Neural progenitor cell (in vitro differentiated cells): Measurements from ENCODE around the gene RASGRF1. TPM values are rescaled to one million over a fixed set of nuclear protein-coding genes. Genes with fewer than 3 reads are reported as not detected.
A peak's percentile ranks its signal among the peaks of the same experiment; 100 is the strongest.

Experiments
- DNase-seq: peaks from one replicate; pipeline ENCODE4 v3.0.0-alpha.2; 2016; ENCODE audit warnings: low spot score
- H2AFZ ChIP-seq: fragments of 200-600 bp; sonication (generic); replicated peaks from 2 replicates; pipeline ENCODE4 v1.6.1; 2016; ENCODE audit warnings: antibody characterized with exemption
- H3F3A ChIP-seq: fragments of 200-600 bp; sonication (generic); 2 replicates; pipeline ENCODE4 v1.6.1; 2016; ENCODE audit warnings: antibody characterized with exemption, low read depth
- H3K27ac ChIP-seq: fragments of 200-600 bp; sonication (generic); 2 replicates; pipeline ENCODE4 v1.5.1; 2016; ENCODE audit warnings: mild to moderate bottlenecking
- H3K27me3 ChIP-seq: fragments of 200-600 bp; sonication (generic); 2 replicates; pipeline ENCODE4 v1.6.1; 2016; ENCODE audit warnings: mild to moderate bottlenecking, moderate library complexity
- H3K36me3 ChIP-seq: fragments of 200-600 bp; sonication (generic); 2 replicates; pipeline ENCODE4 v1.5.1; 2016
- H3K4me1 ChIP-seq: fragments of 200-600 bp; sonication (generic); 2 replicates; pipeline ENCODE4 v1.6.1; 2016; ENCODE audit warnings: mixed run types
- H3K4me2 ChIP-seq: fragments of 200-600 bp; sonication (generic); 2 replicates; pipeline ENCODE4 v1.6.1; 2016
- H3K4me3 ChIP-seq: fragments of 200-600 bp; sonication (generic); 2 replicates; pipeline ENCODE4 v1.5.1; 2016
- H3K79me2 ChIP-seq: fragments of 200-600 bp; sonication (generic); 2 replicates; pipeline ENCODE4 v1.6.1; 2016; ENCODE audit warnings: low read depth
- H3K9ac ChIP-seq: fragments of 200-600 bp; sonication (generic); 2 replicates; pipeline ENCODE4 v1.6.1; 2016
- H3K9me3 ChIP-seq: fragments of 200-600 bp; sonication (generic); 2 replicates; pipeline ENCODE4 v1.5.1; 2016; ENCODE audit warnings: low read depth
- H4K20me1 ChIP-seq: fragments of 200-600 bp; sonication (generic); 2 replicates; pipeline ENCODE4 v1.6.1; 2016; ENCODE audit warnings: low read depth
- H3K27ac Mint-ChIP-seq: 3 replicates; pipeline ENCODE4 v1.8.0; 2021; ENCODE audit warnings: mixed read lengths
- H3K27me3 Mint-ChIP-seq: 2 replicates; pipeline ENCODE4 v1.8.0; 2022; ENCODE audit warnings: low read depth, mild to moderate bottlenecking, inconsistent platforms, moderate library complexity, mixed read lengths; ENCODE audit not compliant: insufficient read depth
- H3K36me3 Mint-ChIP-seq: 3 replicates; pipeline ENCODE4 v1.8.0; 2021; ENCODE audit warnings: mixed read lengths
- H3K4me1 Mint-ChIP-seq: 3 replicates; pipeline ENCODE4 v1.8.0; 2021; ENCODE audit warnings: mixed read lengths
- H3K4me3 Mint-ChIP-seq: 3 replicates; pipeline ENCODE4 v1.8.0; 2021; ENCODE audit warnings: mild to moderate bottlenecking, moderate library complexity, mixed read lengths
- H3K9me3 Mint-ChIP-seq: 3 replicates; pipeline ENCODE4 v1.8.0; 2020; ENCODE audit warnings: mixed read lengths
- EZH2 ChIP-seq: fragments of 200-600 bp; sonication (generic); IDR thresholded peaks from 2 replicates; pipeline ENCODE4 v1.6.1; 2017; ENCODE audit warnings: antibody characterized with exemption, mild to moderate bottlenecking, moderate library complexity
- EZH2phosphoT487 ChIP-seq: fragments of 200-600 bp; sonication (generic); IDR thresholded peaks from 2 replicates; pipeline ENCODE4 v1.6.1; 2017; ENCODE audit warnings: antibody characterized with exemption
- total RNA-seq: library from RNA; depleted of rRNA; stranded (reverse); fragments of >200 nt; gene quantifications from 2 replicates; pipeline ENCODE4 v1.2.3, GENCODE V29; 2015; ENCODE audit warnings: low replicate concordance
- TF ChIP-seq, protein P1 (sequence below): fragments of 200-600 bp; sonication (generic); IDR thresholded peaks from 2 replicates; pipeline ENCODE4 v1.5.1; 2017; ENCODE audit warnings: antibody characterized with exemption, mild to moderate bottlenecking

Gene RASGRF1
- total RNA-seq, 1 donor from 2014 or later, result 0.22 TPM

DNA sequence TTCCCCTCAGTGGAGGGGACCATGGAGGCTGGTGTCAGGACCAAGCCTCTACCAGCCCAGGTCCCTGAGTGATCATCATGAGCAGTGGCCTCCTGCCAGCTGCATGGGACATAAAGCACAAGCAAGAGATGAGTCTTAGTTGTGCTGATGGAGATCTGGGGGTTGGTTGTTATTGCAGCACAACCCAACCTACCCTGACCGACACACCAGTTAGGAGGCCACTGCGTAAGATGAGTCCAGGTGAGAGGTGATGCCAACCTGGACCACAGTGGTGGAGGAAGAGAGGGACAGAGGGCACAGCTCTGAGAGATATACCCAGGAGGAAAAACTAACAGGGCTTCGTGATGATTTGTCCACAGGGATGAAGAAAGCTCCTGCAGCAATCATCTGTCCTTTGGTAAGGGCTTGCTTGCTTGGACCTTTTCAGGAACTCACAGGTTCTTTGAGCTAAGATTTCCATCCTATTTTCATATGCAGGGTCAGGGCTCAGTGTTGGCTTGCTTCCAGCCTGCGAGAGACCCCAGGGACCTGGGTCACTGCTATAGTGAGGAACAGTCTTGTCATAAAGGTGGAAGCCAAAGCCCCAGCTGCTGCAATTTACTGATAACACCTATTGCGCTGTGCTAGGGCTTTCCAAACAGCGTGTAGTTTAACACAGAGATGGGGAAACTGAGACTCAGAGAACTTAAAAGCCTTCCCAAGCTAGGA, 8.1 kb downstream of the RASGRF1 start:
- TF ChIP-seq EZH2 (no peak), EZH2phosphoT487 (no peak)
- TF ChIP-seq, protein P1, sequence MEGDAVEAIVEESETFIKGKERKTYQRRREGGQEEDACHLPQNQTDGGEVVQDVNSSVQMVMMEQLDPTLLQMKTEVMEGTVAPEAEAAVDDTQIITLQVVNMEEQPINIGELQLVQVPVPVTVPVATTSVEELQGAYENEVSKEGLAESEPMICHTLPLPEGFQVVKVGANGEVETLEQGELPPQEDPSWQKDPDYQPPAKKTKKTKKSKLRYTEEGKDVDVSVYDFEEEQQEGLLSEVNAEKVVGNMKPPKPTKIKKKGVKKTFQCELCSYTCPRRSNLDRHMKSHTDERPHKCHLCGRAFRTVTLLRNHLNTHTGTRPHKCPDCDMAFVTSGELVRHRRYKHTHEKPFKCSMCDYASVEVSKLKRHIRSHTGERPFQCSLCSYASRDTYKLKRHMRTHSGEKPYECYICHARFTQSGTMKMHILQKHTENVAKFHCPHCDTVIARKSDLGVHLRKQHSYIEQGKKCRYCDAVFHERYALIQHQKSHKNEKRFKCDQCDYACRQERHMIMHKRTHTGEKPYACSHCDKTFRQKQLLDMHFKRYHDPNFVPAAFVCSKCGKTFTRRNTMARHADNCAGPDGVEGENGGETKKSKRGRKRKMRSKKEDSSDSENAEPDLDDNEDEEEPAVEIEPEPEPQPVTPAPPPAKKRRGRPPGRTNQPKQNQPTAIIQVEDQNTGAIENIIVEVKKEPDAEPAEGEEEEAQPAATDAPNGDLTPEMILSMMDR, result no peak
- Histone ChIP-seq H3K4me1 (peaks cover 4% of the 10 kb centered on the region), H3K9me3 (no peaks in the 10 kb centered on the region), H3F3A (no peaks in the 10 kb centered on the region), H2AFZ (no peak overlapping the region), H3K9ac (no peak overlapping the region), H3K27me3 (peaks cover 54% of the 10 kb centered on the region), H3K4me2 (no peak overlapping the region), H3K4me3 (no peak overlapping the region), H3K79me2 (no peaks in the 10 kb centered on the region), H3K36me3 (no peaks in the 10 kb centered on the region), H4K20me1 (no peaks in the 10 kb centered on the region), H3K27ac (no peak overlapping the region)
- H3K4me1 Mint-ChIP-seq, result peaks cover 20% of the 10 kb centered on the region
- H3K27ac Mint-ChIP-seq, result no peak overlapping the region
- no peak overlapping the region for H3K4me3 Mint-ChIP-seq
- H3K36me3 Mint-ChIP-seq, result no peaks in the 10 kb centered on the region
- H3K9me3 Mint-ChIP-seq, result peaks cover 7% of the 10 kb centered on the region
- peaks cover 31% of the 10 kb centered on the region for H3K27me3 Mint-ChIP-seq
- DNase-seq, result no peak

DNA sequence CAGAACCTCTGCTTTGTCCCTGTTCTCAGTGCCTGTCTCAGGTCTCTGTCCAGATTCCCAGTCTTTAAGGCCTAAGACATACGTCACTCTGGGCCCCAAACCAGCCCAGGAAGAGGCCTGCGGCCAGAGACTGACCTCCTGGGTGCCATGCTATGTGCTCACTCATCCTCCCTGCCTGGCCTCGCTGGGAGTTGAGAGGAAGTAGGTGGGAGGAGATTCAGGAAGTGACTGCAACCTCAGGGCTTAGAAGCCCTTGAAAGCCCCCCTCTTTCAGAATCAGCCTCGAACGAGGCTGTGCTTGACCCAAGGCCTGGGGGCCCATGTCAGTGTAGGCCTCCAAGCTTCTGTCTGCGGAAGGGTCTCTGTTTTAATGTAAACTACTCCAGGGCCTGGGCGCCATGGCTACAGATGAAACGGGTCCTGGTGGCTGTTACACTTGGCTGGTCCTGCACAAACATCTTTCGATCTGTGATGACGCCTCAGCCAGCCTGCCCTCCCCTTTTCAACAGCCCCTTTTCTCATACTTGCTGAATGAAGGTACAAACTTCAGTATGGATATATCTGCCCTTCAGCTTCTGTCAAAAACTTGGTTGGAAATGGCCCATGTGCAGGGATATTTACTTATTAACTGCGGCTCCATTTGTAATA, 11.7 kb downstream of the RASGRF1 start:
- Mint-ChIP-seq H3K27me3 (peaks cover 15% of the 10 kb centered on the region), H3K9me3 (peaks cover 4% of the 10 kb centered on the region), H3K27ac (peak overlapping the region; percentile 96), H3K4me1 (peaks cover 20% of the 10 kb centered on the region), H3K4me3 (peak overlapping the region; percentile 52), H3K36me3 (no peaks in the 10 kb centered on the region)
- no peak overlapping the region for H3K4me3 ChIP-seq
- H3F3A ChIP-seq, result no peaks in the 10 kb centered on the region
- peaks cover 18% of the 10 kb centered on the region for H3K27me3 ChIP-seq
- peaks cover 4% of the 10 kb centered on the region for H3K4me1 ChIP-seq
- no peaks in the 10 kb centered on the region for H3K9me3 ChIP-seq
- no peak for DNase-seq
- H2AFZ ChIP-seq, result no peak overlapping the region
- H4K20me1 ChIP-seq, result no peaks in the 10 kb centered on the region
- no peaks in the 10 kb centered on the region for H3K36me3 ChIP-seq
- H3K4me2 ChIP-seq, result no peak overlapping the region
- no peaks in the 10 kb centered on the region for H3K79me2 ChIP-seq
- TF ChIP-seq EZH2 (no peak), EZH2phosphoT487 (no peak)
- TF ChIP-seq, protein P1, result no peak
- H3K27ac ChIP-seq, result no peak overlapping the region
- H3K9ac ChIP-seq, result no peak overlapping the region

DNA sequence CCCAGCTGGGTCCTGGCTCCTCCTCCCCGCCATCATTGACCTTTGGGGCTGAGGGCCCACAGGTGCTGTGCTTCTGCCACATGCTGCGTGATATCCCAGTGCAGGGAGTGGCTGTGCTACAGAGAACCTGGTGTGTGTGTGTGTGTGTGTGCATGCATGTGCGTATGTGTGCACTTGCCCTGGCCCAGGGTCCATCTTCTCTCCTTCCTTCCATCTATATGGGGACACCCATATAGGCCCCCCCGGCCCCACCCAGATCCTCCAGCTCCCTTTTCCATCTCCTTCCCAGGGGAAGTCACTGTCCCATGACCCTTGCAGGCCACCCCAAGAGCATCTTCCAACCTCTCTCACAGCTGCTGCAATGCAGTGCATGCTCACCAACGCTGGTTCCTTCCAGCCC, 12.6 kb downstream of the RASGRF1 start:
- Histone ChIP-seq H3K79me2 (no peaks in the 10 kb centered on the region), H3K4me3 (no peak overlapping the region), H2AFZ (no peak overlapping the region), H3K36me3 (no peaks in the 10 kb centered on the region), H3K9me3 (no peaks in the 10 kb centered on the region), H3K4me1 (peaks cover 4% of the 10 kb centered on the region), H3F3A (no peaks in the 10 kb centered on the region), H3K27me3 (peaks cover 9% of the 10 kb centered on the region), H3K4me2 (no peak overlapping the region), H3K9ac (no peak overlapping the region), H3K27ac (no peak overlapping the region), H4K20me1 (no peaks in the 10 kb centered on the region)
- no peak for DNase-seq
- Mint-ChIP-seq H3K27ac (no peak overlapping the region), H3K36me3 (no peaks in the 10 kb centered on the region), H3K9me3 (peaks cover 4% of the 10 kb centered on the region), H3K27me3 (peaks cover 16% of the 10 kb centered on the region), H3K4me1 (peaks cover 20% of the 10 kb centered on the region), H3K4me3 (no peak overlapping the region)
- TF ChIP-seq EZH2, result no peak
- TF ChIP-seq, protein P1, result no peak
- no peak for TF ChIP-seq EZH2phosphoT487
